Esophagus muscularis mucosa (tissue), 3 donors: ENCODE measurements around the gene MRPL55.

Source experiments
- CTCF ChIP-seq, 3 experiments: fragments of 200-600 bp in 2 of 3; fragments of 450-650 bp in 1 of 3; sonication (generic) in 2 of 3; IDR thresholded peaks; one replicate each; pipeline ENCODE4 v1.5.1; 2017 to 2019; ENCODE audit warnings: antibody characterized with exemption in 3 of 3, mild to moderate bottlenecking in 2 of 3, moderate library complexity in 1 of 3
- POLR2A ChIP-seq: fragments of 450-650 bp; IDR thresholded peaks from one replicate; pipeline ENCODE4 v1.6.1; 2017; ENCODE audit warnings: antibody characterized with exemption, moderate library complexity, mild to moderate bottlenecking, low read depth
- POLR2AphosphoS5 ChIP-seq, 2 donors: sonication (generic); formaldehyde crosslinking; IDR thresholded peaks; one replicate each; pipeline ENCODE4 v1.6.1; 2017; ENCODE audit warnings: antibody characterized with exemption in 2 of 2

- TF ChIP-seq CTCF (IDR thresholded peaks at IDR 0.05), result no peak
- TF ChIP-seq POLR2A, result no peak
- no peak for TF ChIP-seq POLR2AphosphoS5 (IDR thresholded peaks at IDR 0.05)
Measured at GRCh38 chr1:228152918-228153258, 43.8 kb upstream of the MRPL55 start.
